ENCODE results near the gene TMEM184A. TPM values are rescaled to one million over a fixed set of nuclear protein-coding genes. Genes with fewer than 3 reads are reported as not detected.
A peak's percentile ranks its signal among the peaks of the same experiment; 100 is the strongest.

The TMEM184A gene
- total RNA-seq, 2 donors from 2014 or later: 1.5 TPM; not detected in 1

DNA sequence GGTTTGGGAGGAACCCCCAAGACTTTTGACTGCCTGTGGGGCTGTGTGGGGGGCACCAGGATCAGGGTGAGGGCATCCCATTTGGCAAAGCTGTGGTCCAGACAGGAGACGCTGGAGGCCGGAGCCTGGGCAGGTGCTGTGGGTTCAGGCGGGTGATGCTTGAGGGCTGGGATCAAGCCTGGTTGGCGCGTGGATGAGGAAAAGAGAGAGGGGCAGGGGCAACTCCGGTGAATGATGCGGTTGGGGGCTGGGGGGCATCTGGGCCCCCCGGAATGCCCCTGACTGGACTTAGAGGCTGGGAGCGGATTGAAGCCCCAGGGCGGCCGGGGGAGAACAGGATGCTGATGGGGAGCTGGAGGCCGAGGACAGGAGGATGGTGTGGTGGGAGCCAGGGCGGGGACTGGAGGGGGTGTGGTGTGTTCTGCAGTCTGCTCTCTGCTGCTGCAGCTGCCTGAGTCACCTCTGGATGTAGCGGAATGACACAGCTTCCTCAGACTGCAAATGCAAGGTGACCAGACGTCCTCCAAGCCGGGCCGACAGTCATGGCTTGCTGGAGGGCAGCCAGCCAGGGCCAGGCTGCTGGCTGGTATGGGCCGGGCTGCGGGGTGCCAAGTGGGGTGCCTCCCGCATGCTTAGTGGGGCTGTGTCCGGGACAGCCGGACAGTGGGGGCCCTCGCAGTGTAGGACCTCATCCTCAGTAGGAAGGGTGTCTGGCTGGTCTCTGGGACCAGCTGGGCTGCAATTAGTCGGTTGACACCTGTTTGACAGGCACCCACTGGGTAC is 22.3 kb downstream of the TMEM184A start:
- Histone ChIP-seq H3K9me3 (no peaks in the 10 kb centered on the region), H3K4me1 (ENCODE audit: control insufficient read depth in 1 of 2, low read depth in 2 of 2) (peaks cover 13 to 51% of the 10 kb centered on the region in 2 donors), H3K36me3 (no peaks in the 10 kb centered on the region), H3K4me3 (peak overlapping the region; percentile 85), H3K27me3 (replicated peaks; ENCODE audit: insufficient read depth) (no peaks in the 10 kb centered on the region), H3K27ac (peak overlapping the region; percentile 97 to 99)
- TF ChIP-seq, protein P1, sequence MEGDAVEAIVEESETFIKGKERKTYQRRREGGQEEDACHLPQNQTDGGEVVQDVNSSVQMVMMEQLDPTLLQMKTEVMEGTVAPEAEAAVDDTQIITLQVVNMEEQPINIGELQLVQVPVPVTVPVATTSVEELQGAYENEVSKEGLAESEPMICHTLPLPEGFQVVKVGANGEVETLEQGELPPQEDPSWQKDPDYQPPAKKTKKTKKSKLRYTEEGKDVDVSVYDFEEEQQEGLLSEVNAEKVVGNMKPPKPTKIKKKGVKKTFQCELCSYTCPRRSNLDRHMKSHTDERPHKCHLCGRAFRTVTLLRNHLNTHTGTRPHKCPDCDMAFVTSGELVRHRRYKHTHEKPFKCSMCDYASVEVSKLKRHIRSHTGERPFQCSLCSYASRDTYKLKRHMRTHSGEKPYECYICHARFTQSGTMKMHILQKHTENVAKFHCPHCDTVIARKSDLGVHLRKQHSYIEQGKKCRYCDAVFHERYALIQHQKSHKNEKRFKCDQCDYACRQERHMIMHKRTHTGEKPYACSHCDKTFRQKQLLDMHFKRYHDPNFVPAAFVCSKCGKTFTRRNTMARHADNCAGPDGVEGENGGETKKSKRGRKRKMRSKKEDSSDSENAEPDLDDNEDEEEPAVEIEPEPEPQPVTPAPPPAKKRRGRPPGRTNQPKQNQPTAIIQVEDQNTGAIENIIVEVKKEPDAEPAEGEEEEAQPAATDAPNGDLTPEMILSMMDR (IDR thresholded peaks at IDR 0.05): no peak
- ATAC-seq (ENCODE audit: insufficient number of reproducible peaks, low FRiP score, low read depth) (no peak), DNase-seq (ENCODE audit: low spot score) (peak; percentile 71)

DNA sequence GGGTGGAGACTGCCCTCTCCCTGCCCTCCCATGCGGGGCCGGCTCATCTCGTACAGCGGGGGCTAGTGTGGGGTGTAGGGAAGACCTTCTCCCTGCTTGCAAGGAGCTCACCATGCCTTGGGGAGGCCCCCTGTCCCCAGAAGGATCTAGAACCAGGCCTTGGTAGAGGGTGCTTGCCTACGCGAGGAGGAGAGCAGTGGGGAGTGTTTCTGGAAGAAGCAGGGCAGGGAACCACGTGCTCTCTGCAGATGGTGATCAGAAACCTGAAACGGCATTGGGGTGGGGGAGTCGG is 22.8 kb downstream of the TMEM184A start:
- ATAC-seq (ENCODE audit: insufficient number of reproducible peaks, low FRiP score, low read depth): no peak
- peaks cover 13 to 46% of the 10 kb centered on the region in 2 donors for H3K4me1 ChIP-seq (ENCODE audit: control insufficient read depth in 1 of 2, low read depth in 2 of 2)
- no peak for DNase-seq (ENCODE audit: low spot score)

DNA sequence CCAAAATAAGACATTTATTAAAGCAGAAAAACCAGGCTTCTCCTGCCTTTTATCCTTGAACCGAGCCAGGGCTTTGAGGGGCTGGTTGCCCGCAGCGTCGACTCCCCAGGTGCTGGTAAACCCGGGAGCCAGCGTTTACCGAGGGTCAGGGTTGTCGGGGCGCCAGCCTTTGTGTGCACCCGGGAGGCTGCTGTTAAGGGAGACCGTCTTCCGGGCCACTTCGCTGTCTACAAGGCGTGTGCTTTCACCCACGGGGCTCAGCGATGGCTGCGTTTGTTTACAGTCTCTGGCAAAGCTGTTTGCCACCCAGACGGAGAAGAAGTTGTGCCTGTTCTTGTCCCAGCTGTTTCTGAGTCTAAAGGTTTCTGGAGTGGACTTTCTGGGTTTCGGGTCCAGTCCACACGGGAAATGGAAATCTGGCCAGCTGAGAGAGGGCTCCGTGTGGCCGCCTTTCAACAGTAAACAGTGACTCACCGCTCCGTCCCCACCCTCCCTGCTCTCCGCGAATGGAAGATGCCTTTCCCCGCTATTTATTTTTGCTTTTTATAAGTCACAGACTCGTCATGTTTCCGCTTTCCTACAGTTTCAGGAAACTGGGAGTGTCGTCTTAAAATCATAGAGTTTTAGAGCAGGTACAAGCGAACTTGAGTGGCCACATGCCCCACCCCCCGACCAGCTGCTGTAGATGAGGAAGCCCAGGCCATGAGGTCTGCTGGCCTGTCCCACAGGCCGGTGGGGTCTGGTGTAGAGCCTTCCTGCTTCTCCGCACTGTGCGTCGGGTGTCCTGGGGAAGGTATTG is 23.4 kb downstream of the TMEM184A start:
- Histone ChIP-seq H3K4me1 (ENCODE audit: control insufficient read depth in 1 of 2, low read depth in 2 of 2) (peaks cover 13 to 45% of the 10 kb centered on the region in 2 donors), H3K36me3 (no peaks in the 10 kb centered on the region), H3K9me3 (no peaks in the 10 kb centered on the region), H3K4me3 (peak overlapping the region; percentile 85), H3K27me3 (replicated peaks; ENCODE audit: insufficient read depth) (no peaks in the 10 kb centered on the region), H3K27ac (peak overlapping the region; percentile 97 to 99)
- DNase-seq (ENCODE audit: low spot score) (peak; percentile 84), ATAC-seq (ENCODE audit: insufficient number of reproducible peaks, low FRiP score, low read depth) (peak; percentile 44)
- TF ChIP-seq, protein P1 (IDR thresholded peaks at IDR 0.05): no peak

More for the DNA sequence above, 22.8 kb downstream of the TMEM184A start:
- Histone ChIP-seq H3K9me3 (no peaks in the 10 kb centered on the region), H3K4me3 (peak overlapping the region; percentile 85), H3K27ac (peak overlapping the region; percentile 97 to 99), H3K36me3 (no peaks in the 10 kb centered on the region), H3K27me3 (replicated peaks; ENCODE audit: insufficient read depth) (no peaks in the 10 kb centered on the region)
- TF ChIP-seq, protein P1 (IDR thresholded peaks at IDR 0.05): no peak

DNA sequence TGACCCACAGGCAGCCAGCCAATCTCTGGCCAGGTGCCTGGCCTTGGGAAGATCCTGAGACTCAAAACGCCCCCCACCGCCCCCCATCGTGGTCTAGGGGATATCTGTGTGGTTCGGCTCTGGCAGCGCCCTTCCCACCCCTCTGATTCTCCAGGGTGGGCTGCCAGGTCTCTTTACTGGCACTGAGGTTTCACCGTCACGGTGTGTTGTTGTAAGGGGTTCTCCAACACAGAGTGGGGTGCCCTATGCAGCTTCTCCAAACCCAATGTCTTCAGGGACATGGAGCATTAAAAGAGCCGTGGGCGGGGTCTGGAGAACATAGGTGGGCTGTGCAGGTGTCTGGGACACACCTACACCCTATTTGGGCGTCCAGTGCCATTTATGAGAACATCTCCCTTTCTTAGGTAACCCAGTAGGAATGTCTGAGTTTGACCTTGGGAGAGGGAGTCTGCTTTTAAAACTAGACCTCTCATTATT is 24.0 kb downstream of the TMEM184A start:
- Histone ChIP-seq H3K27ac (peak overlapping the region; percentile 97 to 99), H3K4me3 (peak overlapping the region; percentile 85), H3K36me3 (no peaks in the 10 kb centered on the region), H3K27me3 (replicated peaks; ENCODE audit: insufficient read depth) (no peaks in the 10 kb centered on the region), H3K4me1 (ENCODE audit: control insufficient read depth in 1 of 2, low read depth in 2 of 2) (peaks cover 13 to 44% of the 10 kb centered on the region in 2 donors), H3K9me3 (no peaks in the 10 kb centered on the region)
- TF ChIP-seq, protein P1 (IDR thresholded peaks at IDR 0.05): no peak
- no peak for ATAC-seq (ENCODE audit: insufficient number of reproducible peaks, low FRiP score, low read depth)
- no peak for DNase-seq (ENCODE audit: low spot score)

All from thoracic aorta (tissue), 2 donors.